Activated naive CD4-positive, alpha-beta T cell treated with anti-CD3 and anti-CD28 coated beads, Interleukin-2, amount 50 U/mL, for 16 hours (primary cell): ENCODE results near the gene ANKRD1.

Source experiments
- DNase-seq: peaks from one replicate; pipeline ENCODE4 v3.0.0-alpha.2; 2020

Gene ANKRD1

DNA sequence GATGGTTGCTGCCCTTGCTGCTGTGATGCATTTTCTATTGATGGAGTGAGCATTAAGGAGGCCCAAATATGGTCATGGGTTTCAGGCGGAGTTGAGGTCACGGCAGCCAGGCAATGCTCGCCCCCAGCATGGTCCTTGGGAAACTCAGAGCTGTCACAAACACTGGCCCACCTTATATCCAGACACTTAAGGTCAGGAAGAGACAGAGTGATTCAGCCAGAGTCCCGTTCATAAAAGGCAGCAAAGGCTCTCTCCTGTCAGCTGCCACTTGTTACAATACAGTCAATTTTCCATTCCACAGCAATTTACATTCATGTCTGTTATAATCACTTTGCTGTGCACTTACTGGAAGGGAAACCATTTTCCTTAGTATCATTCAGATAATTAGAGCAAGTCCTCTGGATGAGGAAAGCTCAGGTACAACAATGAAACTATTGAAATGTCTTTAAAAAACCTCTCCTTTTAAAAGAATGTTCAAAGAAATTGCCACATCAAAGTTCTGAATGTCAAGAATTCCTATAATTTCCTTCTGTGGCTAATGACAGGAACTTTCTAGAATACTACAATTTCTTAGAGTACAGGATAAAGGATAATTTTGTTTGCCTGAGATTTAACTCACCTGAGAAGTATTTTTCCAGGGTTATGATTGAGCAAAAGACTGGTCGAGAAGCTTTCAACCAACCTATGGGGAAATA, 14.8 kb upstream of the ANKRD1 start:
- DNase-seq: no peak

DNA sequence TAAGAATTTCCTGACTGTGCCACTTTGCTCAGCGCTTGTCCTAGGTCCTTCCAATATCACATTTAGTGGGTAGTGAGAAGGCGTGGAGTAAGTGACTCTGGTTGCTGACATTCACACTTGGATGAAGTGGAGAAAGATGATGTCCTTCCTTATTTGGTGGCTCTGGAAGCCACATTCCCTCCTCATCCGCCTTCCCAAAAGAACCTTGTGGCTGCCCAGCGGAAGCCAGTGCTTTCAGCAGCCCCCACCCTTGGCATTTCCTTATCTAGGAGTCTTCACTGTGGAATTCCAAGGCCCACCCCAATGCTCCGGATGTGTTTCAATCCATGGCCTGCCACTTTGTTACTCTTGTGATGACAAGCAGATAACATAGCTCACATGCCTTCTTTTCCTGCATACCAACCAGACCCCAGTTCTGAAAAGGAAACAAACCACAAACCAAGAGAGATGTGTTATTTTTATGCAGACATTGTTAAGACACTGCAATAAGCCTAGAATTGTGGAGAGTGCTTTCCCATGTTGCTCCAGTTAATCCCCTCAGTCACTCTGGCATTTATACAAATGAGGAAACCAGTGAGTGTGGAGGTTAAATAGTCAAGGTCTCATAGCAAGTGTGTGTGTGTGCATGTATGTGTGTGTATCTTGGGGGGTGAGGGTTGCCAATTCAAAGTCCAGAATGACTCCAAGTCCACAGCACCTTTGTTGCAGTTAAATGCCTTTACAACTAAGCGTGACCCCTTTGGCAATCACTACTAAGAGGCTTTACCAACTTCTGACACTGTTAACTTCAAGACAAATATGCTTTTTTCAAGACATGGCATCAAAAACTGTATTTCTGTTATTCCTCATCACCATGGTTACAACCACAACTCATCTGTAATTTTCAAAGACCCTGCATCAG, 10.3 kb upstream of the ANKRD1 start:
- no peak for DNase-seq

- no peak for DNase-seq
These were observed 9.4 kb upstream of the ANKRD1 start for GRCh38 chr10:90930070-90930837.

- no peak for DNase-seq
These were observed 8.3 kb upstream of the ANKRD1 start for GRCh38 chr10:90929179-90929578.

DNA sequence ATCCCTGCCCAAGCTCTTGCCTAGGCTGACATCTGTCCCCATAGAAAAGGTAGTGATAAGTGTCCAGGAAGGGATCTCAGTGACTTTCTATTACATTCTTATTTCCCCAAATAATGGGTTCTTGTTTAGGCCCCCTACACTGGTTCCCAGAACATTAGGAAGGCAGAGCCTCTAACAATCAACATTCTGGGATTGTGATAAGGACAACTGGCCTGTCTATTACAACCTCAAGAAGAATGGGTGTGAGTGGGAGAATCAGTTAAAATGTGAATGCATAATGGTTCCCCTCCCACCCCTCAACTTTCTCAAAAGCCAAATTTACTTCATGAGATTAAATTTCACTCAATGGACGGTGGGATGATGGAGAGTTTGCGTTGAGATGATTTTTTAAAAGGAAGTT, 6.4 kb upstream of the ANKRD1 start:
- DNase-seq: no peak

- no peak for DNase-seq
These were observed 4.5 kb upstream of the ANKRD1 start for GRCh38 chr10:90925079-90926029.

GRCh38 chr10:90924552-90924951, 3.7 kb upstream of the ANKRD1 start:
- no peak for DNase-seq

DNA sequence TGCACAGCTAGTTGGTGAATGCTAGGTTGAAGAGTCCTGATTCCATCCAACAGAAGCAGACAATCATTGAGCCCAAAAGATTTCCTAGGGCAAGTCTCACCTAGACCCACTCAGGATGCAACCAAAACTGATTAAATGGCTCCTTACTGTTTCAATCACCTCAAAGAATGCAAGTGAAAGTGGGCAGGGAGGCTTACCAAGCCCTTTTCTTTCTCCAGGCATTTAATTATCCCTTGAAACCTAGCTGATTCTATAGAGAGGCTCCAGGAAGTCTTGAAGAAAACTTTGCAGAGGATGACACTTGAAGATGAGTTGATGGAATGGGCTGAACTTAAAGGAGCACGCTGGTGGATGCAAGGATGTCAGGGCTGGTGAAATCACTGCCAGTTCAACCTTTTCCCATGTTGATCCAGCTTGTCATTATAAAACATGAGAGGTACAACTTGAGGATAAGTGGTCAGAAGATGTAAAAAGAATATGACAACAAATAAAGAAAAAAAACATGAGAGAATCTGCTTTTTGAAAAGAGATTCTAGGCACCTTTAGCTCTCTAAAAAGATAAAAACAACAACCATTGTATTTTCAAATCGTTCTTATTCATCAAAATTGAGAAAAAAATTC, 2.3 kb upstream of the ANKRD1 start:
- no peak for DNase-seq

DNA sequence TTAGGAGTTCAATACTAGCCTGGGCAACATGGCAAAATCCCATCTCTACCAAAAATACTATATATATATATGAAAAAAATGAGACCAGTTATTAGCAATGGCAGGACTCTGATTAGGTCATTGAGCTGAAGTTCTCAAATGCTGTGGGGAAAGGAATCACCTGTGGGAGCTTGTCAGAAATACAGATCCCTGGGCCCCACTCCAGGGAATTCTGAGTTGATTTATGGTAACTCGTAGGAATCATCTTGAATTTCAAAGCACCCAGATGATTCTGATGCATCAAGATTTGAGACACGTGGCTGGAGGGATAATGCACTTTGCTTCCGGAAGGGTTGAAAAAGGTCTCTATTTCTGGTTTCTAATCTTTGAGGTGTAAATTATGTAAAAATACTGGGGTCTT, 1.0 kb upstream of the ANKRD1 start:
- no peak for DNase-seq

- no peak for DNase-seq
These were observed 958 bp downstream of the ANKRD1 start for GRCh38 chr10:90919683-90920574.

DNA sequence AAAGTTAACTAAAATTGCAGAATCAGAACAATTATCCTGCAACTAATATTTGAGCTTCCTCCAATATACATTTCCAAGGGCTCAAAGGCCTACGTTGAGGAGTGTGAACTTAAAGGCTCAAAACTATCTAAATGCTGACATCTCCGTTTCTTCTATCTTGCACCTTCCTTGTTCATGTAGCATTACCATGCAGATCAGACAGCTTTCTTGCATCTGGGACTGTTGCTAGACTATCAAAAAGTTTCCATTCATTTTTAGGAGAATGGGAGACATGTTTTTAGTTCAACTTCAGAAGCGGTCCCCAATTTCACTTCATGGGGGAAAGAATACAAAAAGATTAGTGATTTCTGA, 2.9 kb downstream of the ANKRD1 start:
- DNase-seq: no peak

DNA sequence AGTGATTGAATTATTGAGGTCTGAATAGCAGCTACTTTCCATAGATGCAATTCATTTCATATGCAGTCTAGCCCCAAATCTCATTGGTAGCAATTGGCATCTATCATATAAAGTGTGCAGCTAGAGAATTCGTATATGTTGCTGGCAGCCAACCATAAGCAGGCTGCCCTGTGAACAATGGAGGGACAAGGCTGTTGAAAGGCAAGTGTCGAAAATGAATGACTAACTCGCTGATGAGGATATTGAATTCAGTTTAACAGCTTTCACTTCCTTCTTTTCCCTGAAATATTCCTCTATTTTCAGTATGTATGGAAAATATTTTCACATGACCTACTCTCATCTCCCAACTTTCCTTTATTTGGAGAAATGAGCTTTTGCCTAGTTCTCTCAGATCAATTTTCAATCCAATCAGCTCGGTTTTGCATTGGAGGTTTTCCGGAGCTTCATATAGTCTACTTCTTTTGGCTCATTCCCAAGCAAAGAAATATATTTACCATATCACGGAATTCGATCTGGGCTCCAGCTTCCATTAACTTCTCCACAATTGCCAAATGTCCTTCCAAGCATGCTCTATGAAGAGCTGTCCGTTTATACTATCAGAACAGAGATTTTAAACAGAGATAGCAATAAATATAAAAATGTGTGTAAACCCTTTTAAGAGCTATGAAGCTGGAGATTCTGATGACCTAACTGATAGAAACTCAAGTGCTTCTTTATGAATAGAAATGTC, 3.5 kb downstream of the ANKRD1 start:
- DNase-seq: no peak

- DNase-seq: no peak
These were observed 4.3 kb downstream of the ANKRD1 start for GRCh38 chr10:90916392-90917237.

DNA sequence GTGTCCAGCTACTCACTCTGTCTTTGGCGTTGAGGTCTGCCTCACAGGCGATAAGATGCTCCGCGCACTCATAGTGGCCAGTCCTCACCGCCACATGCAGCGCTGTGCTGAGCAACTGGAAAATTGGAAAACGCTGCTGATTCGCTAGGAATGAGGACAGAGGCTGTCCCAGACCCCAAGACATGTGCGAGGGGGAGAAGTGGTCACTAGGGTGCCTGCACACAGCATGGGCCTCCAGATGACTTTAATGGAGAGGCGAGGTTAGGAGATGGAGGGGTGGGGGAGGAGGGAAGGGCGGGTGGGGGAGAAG, 5.2 kb downstream of the ANKRD1 start:
- no peak for DNase-seq

GRCh38 chr10:90914992-90915765, 5.7 kb downstream of the ANKRD1 start:
- no peak for DNase-seq

- DNase-seq: no peak
These were observed 7.0 kb downstream of the ANKRD1 start for GRCh38 chr10:90913774-90914420.

GRCh38 chr10:90912854-90913479, 7.9 kb downstream of the ANKRD1 start:
- no peak for DNase-seq

GRCh38 chr10:90912174-90912573, 8.7 kb downstream of the ANKRD1 start:
- DNase-seq: no peak
